CD4-positive, alpha-beta memory T cell (primary cell): Measurements from ENCODE around the gene SLC13A3. TPM values are rescaled to one million over a fixed set of nuclear protein-coding genes. Genes with fewer than 3 reads are reported as not detected.

Experiments used
- CTCF ChIA-PET: fragments of 350-600 bp; sonication (Branson Sonifier 250); formaldehyde crosslinking; loops from one replicate; lab custom pipeline; 2021; ENCODE audit warnings: inconsistent platforms; ENCODE audit not compliant: partially characterized antibody; lab: Charles Lee
- POLR2A ChIA-PET: fragments of 350-600 bp; sonication (Branson Sonifier 250); formaldehyde crosslinking; loops from one replicate; lab custom pipeline; 2021; ENCODE audit not compliant: partially characterized antibody; lab: Charles Lee
- DNase-seq, 5 donors: peaks; one replicate each; pipeline versions ENCODE4 v3.0.0 to v3.0.0-alpha.2; 2020 to 2022; ENCODE audit warnings: mixed read lengths in 1 of 5
- H3K27ac ChIP-seq: one replicate; pipeline ENCODE4 v1.7.0; 2013; ENCODE audit warnings: low read depth, low read length
- H3K27me3 ChIP-seq: 2 replicates; pipeline ENCODE4 v1.7.0; 2013; ENCODE audit warnings: mild to moderate bottlenecking, low read length, moderate library complexity; ENCODE audit not compliant: insufficient read depth
- H3K36me3 ChIP-seq: 2 replicates; pipeline ENCODE4 v1.7.0; 2013; ENCODE audit warnings: mild to moderate bottlenecking, low read length, moderate library complexity; ENCODE audit not compliant: insufficient read depth
- H3K4me1 ChIP-seq: 2 replicates; pipeline ENCODE4 v1.7.0; 2013; ENCODE audit warnings: mild to moderate bottlenecking, low read length, moderate library complexity; ENCODE audit not compliant: insufficient read depth
- H3K4me3 ChIP-seq, 2 donors: one replicate each; pipeline ENCODE4 v1.7.0; 2013; ENCODE audit warnings: low read length in 2 of 2, mild to moderate bottlenecking in 1 of 2
- H3K9me3 ChIP-seq, 2 donors: one replicate each; pipeline ENCODE4 v1.7.0; 2013; ENCODE audit warnings: low read length in 2 of 2, control low read depth in 1 of 2; ENCODE audit not compliant: control insufficient read depth in 1 of 2
- H3K27ac Mint-ChIP-seq, 7 donors: one replicate each; pipeline ENCODE4 v1.8.0; 2020 to 2021; ENCODE audit warnings: mixed read lengths in 7 of 7, mild to moderate bottlenecking in 6 of 7, inconsistent platforms in 3 of 7, moderate library complexity in 3 of 7
- H3K27me3 Mint-ChIP-seq, 2 donors: one replicate each; pipeline ENCODE4 v1.8.0; 2020 to 2021; ENCODE audit warnings: mixed read lengths in 2 of 2
- H3K36me3 Mint-ChIP-seq, 2 donors: one replicate each; pipeline ENCODE4 v1.8.0; 2020 to 2021; ENCODE audit warnings: mixed read lengths in 2 of 2, inconsistent platforms in 1 of 2, mild to moderate bottlenecking in 1 of 2
- H3K4me1 Mint-ChIP-seq, 4 donors: one replicate each; pipeline ENCODE4 v1.8.0; 2020 to 2021; ENCODE audit warnings: mixed read lengths in 4 of 4, mild to moderate bottlenecking in 1 of 4
- H3K4me3 Mint-ChIP-seq, 8 donors: one replicate each; pipeline ENCODE4 v1.8.0; 2020 to 2021; ENCODE audit warnings: mixed read lengths in 8 of 8, mild to moderate bottlenecking in 7 of 8, moderate library complexity in 6 of 8, inconsistent platforms in 3 of 8
- H3K9me3 Mint-ChIP-seq, 8 donors: one replicate each; pipeline ENCODE4 v1.8.0; 2020 to 2021; ENCODE audit warnings: mixed read lengths in 8 of 8, mild to moderate bottlenecking in 5 of 8, inconsistent platforms in 3 of 8, moderate library complexity in 1 of 8
- intact Hi-C: fragments of 100-400 bp; cut with micrococcal nuclease; formaldehyde crosslinking; loops from one replicate; pipeline ENCODE4 v1.15.1; 2023
- polyA plus RNA-seq, 2 donors: library from polyadenylated mRNA; unstranded; fragments of 300-500 nt; fragmentation: Illumina TruSeq; gene quantifications; one replicate each; pipeline ENCODE4 v1.2.3, GENCODE V29; 2021
- total RNA-seq, 2 experiments: library from RNA; stranded (reverse); gene quantifications; one replicate each; pipeline ENCODE4 v1.2.3, GENCODE V29; 2021

Gene SLC13A3
- total and polyA plus RNA-seq, 4 experiments from 2014 or later: 0.36 TPM; not detected in 3

GRCh38 chr20:46640044-46640443 is 11.2 kb downstream of the SLC13A3 start:
- peaks cover 12 to 16% of the 10 kb centered on the region in 2 donors for H3K27me3 Mint-ChIP-seq
- peaks cover 0 to 2% (median 0%) of the 10 kb centered on the region in 8 donors for H3K9me3 Mint-ChIP-seq
- CTCF ChIA-PET: no interaction called here
- H3K9me3 ChIP-seq: no peaks in the 10 kb centered on the region
- H3K4me1 Mint-ChIP-seq: no peaks in the 10 kb centered on the region
- H3K36me3 ChIP-seq: no peaks in the 10 kb centered on the region
- H3K27me3 ChIP-seq: no peaks in the 10 kb centered on the region
- intact Hi-C loops: no loop called here
- no peak overlapping the region for H3K4me3 ChIP-seq
- no peaks in the 10 kb centered on the region for H3K36me3 Mint-ChIP-seq
- no peak for DNase-seq
- no peak overlapping the region for H3K27ac Mint-ChIP-seq
- H3K4me1 ChIP-seq: no peaks in the 10 kb centered on the region
- POLR2A ChIA-PET: no interaction called here
- no peak overlapping the region for H3K4me3 Mint-ChIP-seq
- H3K27ac ChIP-seq: no peak overlapping the region

- ChIA-PET POLR2A (no interaction called here), CTCF (no interaction called here)
- no peak for DNase-seq
- no peaks in the 10 kb centered on the region for H3K9me3 ChIP-seq
- H3K27me3 ChIP-seq: no peaks in the 10 kb centered on the region
- no peak overlapping the region for H3K4me3 Mint-ChIP-seq
- intact Hi-C loops: no loop called here
- no peaks in the 10 kb centered on the region for H3K4me1 ChIP-seq
- no peak overlapping the region for H3K4me3 ChIP-seq
- peaks cover 0 to 2% (median 0%) of the 10 kb centered on the region in 8 donors for H3K9me3 Mint-ChIP-seq
- no peak overlapping the region for H3K27ac Mint-ChIP-seq
- H3K27ac ChIP-seq: no peak overlapping the region
- H3K27me3 Mint-ChIP-seq: peaks cover 14 to 17% of the 10 kb centered on the region in 2 donors
- H3K4me1 Mint-ChIP-seq: no peaks in the 10 kb centered on the region
- no peaks in the 10 kb centered on the region for H3K36me3 ChIP-seq
- H3K36me3 Mint-ChIP-seq: no peaks in the 10 kb centered on the region
These were observed 11.7 kb downstream of the SLC13A3 start for GRCh38 chr20:46639587-46639986.

- DNase-seq: no peak
- intact Hi-C loops: no loop called here
- Mint-ChIP-seq H3K36me3 (no peaks in the 10 kb centered on the region), H3K4me3 (no peak overlapping the region), H3K4me1 (no peaks in the 10 kb centered on the region), H3K27me3 (peaks cover 14 to 19% of the 10 kb centered on the region in 2 donors), H3K27ac (no peak overlapping the region), H3K9me3 (peaks cover 0 to 2% (median 0%) of the 10 kb centered on the region in 8 donors)
- CTCF ChIA-PET: no interaction called here
- no peaks in the 10 kb centered on the region for H3K36me3 ChIP-seq
- H3K27me3 ChIP-seq: no peaks in the 10 kb centered on the region
- no peak overlapping the region for H3K27ac ChIP-seq
- no peaks in the 10 kb centered on the region for H3K9me3 ChIP-seq
- H3K4me1 ChIP-seq: no peaks in the 10 kb centered on the region
- POLR2A ChIA-PET: no interaction called here
- H3K4me3 ChIP-seq: no peak overlapping the region
These were observed 12.4 kb downstream of the SLC13A3 start for GRCh38 chr20:46638898-46639274.

GRCh38 chr20:46638134-46638897 is 12.9 kb downstream of the SLC13A3 start:
- CTCF ChIA-PET: no interaction called here

GRCh38 chr20:46637427-46638133 is 13.7 kb downstream of the SLC13A3 start:
- no peaks in the 10 kb centered on the region for H3K4me1 ChIP-seq
- DNase-seq: no peak
- H3K36me3 ChIP-seq: no peaks in the 10 kb centered on the region
- Mint-ChIP-seq H3K4me1 (no peaks in the 10 kb centered on the region), H3K27ac (peak overlapping the region in 2 of 7 donors; percentile 14 to 57), H3K36me3 (no peaks in the 10 kb centered on the region), H3K9me3 (peaks cover 0 to 2% (median 0%) of the 10 kb centered on the region in 8 donors), H3K27me3 (peaks cover 14 to 19% of the 10 kb centered on the region in 2 donors), H3K4me3 (no peak overlapping the region)
- CTCF ChIA-PET: no interaction called here
- POLR2A ChIA-PET: no interaction called here
- no peaks in the 10 kb centered on the region for H3K9me3 ChIP-seq
- H3K27me3 ChIP-seq: no peaks in the 10 kb centered on the region
- intact Hi-C loops: no loop called here
- H3K4me3 ChIP-seq: no peak overlapping the region
- H3K27ac ChIP-seq: no peak overlapping the region

More at GRCh38 chr20:46638134-46638897, 12.9 kb downstream of the SLC13A3 start:
- Histone ChIP-seq H3K9me3 (no peaks in the 10 kb centered on the region), H3K27me3 (no peaks in the 10 kb centered on the region), H3K4me3 (no peak overlapping the region), H3K27ac (no peak overlapping the region), H3K36me3 (no peaks in the 10 kb centered on the region), H3K4me1 (no peaks in the 10 kb centered on the region)
- H3K27me3 Mint-ChIP-seq: peaks cover 14 to 18% of the 10 kb centered on the region in 2 donors
- no peaks in the 10 kb centered on the region for H3K4me1 Mint-ChIP-seq
- intact Hi-C loops: no loop called here
- POLR2A ChIA-PET: no interaction called here
- H3K27ac Mint-ChIP-seq: no peak overlapping the region
- H3K36me3 Mint-ChIP-seq: no peaks in the 10 kb centered on the region
- DNase-seq: no peak
- H3K9me3 Mint-ChIP-seq: peaks cover 0 to 2% (median 0%) of the 10 kb centered on the region in 8 donors
- no peak overlapping the region for H3K4me3 Mint-ChIP-seq

- no peak for DNase-seq
- POLR2A ChIA-PET: no interaction called here
- peaks cover 0 to 2% (median 0%) of the 10 kb centered on the region in 8 donors for H3K9me3 Mint-ChIP-seq
These were observed 14.2 kb downstream of the SLC13A3 start for GRCh38 chr20:46637020-46637419.

GRCh38 chr20:46636514-46636913 is 14.7 kb downstream of the SLC13A3 start:
- Mint-ChIP-seq H3K27ac (no peak overlapping the region), H3K36me3 (no peaks in the 10 kb centered on the region), H3K9me3 (peaks cover 0 to 2% (median 0%) of the 10 kb centered on the region in 8 donors), H3K27me3 (peaks cover 14 to 16% of the 10 kb centered on the region in 2 donors), H3K4me3 (no peak overlapping the region), H3K4me1 (no peaks in the 10 kb centered on the region)
- Histone ChIP-seq H3K36me3 (no peaks in the 10 kb centered on the region), H3K9me3 (no peaks in the 10 kb centered on the region), H3K4me1 (no peaks in the 10 kb centered on the region), H3K27me3 (no peaks in the 10 kb centered on the region), H3K27ac (no peak overlapping the region), H3K4me3 (no peak overlapping the region)
- no peak for DNase-seq
- intact Hi-C loops: no loop called here
- ChIA-PET POLR2A (no interaction called here), CTCF (no interaction called here)

More at GRCh38 chr20:46637020-46637419, 14.2 kb downstream of the SLC13A3 start:
- Mint-ChIP-seq H3K27ac (no peak overlapping the region), H3K4me1 (no peaks in the 10 kb centered on the region), H3K36me3 (no peaks in the 10 kb centered on the region), H3K4me3 (no peak overlapping the region), H3K27me3 (peaks cover 14 to 19% of the 10 kb centered on the region in 2 donors)
- intact Hi-C loops: no loop called here
- H3K27ac ChIP-seq: no peak overlapping the region
- CTCF ChIA-PET: no interaction called here
- H3K4me1 ChIP-seq: no peaks in the 10 kb centered on the region
- H3K9me3 ChIP-seq: no peaks in the 10 kb centered on the region
- no peaks in the 10 kb centered on the region for H3K36me3 ChIP-seq
- no peak overlapping the region for H3K4me3 ChIP-seq
- no peaks in the 10 kb centered on the region for H3K27me3 ChIP-seq
